HUES64 (cell line): ENCODE results near the gene SYNPO2L.
A peak's percentile ranks its signal among the peaks of the same experiment; 100 is the strongest.

ENCODE experiments used
- H3K27ac ChIP-seq: 2 replicates; pipeline ENCODE4 v1.7.0; 2013; ENCODE audit warnings: low read depth, low read length, inconsistent platforms
- H3K27me3 ChIP-seq: 2 replicates; pipeline ENCODE4 v1.6.1; 2013; ENCODE audit warnings: mild to moderate bottlenecking, low read length; ENCODE audit not compliant: insufficient read depth
- H3K36me3 ChIP-seq: 2 replicates; pipeline ENCODE4 v1.6.1; 2013; ENCODE audit warnings: mild to moderate bottlenecking, low read length; ENCODE audit not compliant: insufficient read depth
- H3K4me1 ChIP-seq: 2 replicates; pipeline ENCODE4 v1.6.1; 2013; ENCODE audit warnings: mild to moderate bottlenecking, low read length, moderate library complexity; ENCODE audit not compliant: insufficient read depth
- H3K4me3 ChIP-seq: 2 replicates; pipeline ENCODE4 v1.5.1; 2013; ENCODE audit warnings: mild to moderate bottlenecking, low read length, moderate library complexity
- H3K9ac ChIP-seq: 2 replicates; pipeline ENCODE4 v1.6.1; 2013; ENCODE audit warnings: mild to moderate bottlenecking, low read depth, low read length
- H3K9me3 ChIP-seq: 2 replicates; pipeline ENCODE4 v1.6.1; 2013; ENCODE audit warnings: low read depth, low read length; ENCODE audit not compliant: insufficient read depth
- WGBS: fragments of 150-250, 120-280 bp; methylation state at CpG from one replicate; pipeline ENCODE4 v1.1.7; 2013; ENCODE audit warnings: missing lambda C conversion rate; 5-methylcytosine and 5-hydroxymethylcytosine counted together

Gene SYNPO2L

DNA sequence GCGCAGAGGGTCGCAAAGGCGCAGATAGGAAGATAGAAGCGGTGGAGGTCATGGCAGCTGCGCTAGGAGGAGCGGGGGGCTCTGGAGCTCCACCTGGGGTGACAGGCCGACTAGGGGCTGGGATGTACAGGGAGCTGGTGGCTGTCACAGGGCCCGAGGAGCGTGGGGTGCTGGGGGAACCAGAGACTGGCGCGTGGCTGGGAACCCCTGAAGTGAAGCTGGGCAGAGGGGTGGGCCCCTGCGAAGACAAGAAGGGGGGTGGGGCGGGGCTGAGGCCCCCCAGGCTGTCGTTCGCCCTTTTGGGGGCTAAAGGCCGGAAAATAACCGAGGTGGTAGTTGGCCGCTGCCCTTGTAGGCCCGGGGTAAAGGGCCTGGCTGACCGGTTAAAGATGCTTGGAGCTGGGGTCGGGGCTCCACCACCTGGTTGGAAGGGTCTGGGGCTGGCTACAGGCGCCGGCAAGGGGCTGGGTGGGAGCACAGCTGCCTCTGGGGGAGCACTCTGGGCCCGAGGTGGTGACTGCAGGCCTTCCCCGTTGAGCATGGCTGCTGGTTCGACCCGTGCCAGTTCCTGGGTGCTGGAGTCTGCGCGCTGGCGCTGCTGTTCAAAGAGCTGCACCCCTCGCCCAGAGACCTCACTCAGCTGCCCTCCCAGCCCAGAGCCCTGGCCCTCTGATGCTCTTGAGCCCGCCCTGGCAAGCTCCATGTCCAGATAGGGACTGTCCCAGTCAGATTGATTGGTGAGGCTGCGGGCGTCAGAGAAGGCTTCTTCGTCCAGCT lies 7.8 kb downstream of the SYNPO2L start:
- Histone ChIP-seq H3K4me3 (peak overlapping the region; percentile 58), H3K27ac (no peak overlapping the region), H3K36me3 (no peaks in the 10 kb centered on the region), H3K4me1 (0 out of 2 replicates have a peak, but pooled peaks cover 4% of the 10 kb centered on the region), H3K9ac (no peak overlapping the region; the same call in 1 of the 2 replicates), H3K27me3 (no peaks in the 10 kb centered on the region), H3K9me3 (no peaks in the 10 kb centered on the region)
- 92% methylated on average over 35 of the region's 35 CpGs for WGBS

- peak overlapping the region; percentile 27; the same call in 1 of the 2 replicates for H3K9ac ChIP-seq
Observed at GRCh38 chr10:73647211-73647874, 8.5 kb downstream of the SYNPO2L start.

DNA sequence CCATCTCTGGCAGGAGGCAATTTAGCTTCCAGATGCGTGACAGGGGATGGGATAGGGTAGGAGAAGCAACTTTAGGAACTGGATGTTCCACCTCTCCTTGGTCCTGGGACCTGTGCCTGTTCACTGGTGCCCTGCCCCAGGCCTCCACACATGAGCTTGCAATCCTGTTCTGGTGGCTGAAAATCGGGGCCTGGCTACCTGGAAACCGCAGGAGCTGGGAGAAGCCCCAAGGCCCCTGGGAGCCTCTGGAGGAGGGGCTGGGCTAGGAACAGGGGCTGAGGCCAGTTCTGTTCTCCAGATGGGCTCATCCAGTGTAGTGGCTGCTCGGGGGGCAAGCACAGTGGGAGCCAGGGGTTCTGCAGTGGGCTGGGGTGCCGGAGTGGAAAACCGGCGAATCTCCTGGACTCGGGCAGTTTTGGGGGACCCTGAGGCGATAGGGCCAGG lies 9.2 kb downstream of the SYNPO2L start:
- H3K27me3 ChIP-seq: no peaks in the 10 kb centered on the region
- H3K4me3 ChIP-seq: peak overlapping the region; percentile 58
- no peaks in the 10 kb centered on the region for H3K36me3 ChIP-seq
- H3K9me3 ChIP-seq: no peaks in the 10 kb centered on the region
- no peak overlapping the region for H3K27ac ChIP-seq
- H3K4me1 ChIP-seq: 0 out of 2 replicates have a peak, but pooled peaks cover 4% of the 10 kb centered on the region
- H3K9ac ChIP-seq: no peak overlapping the region
- WGBS: 93% methylated on average over 9 of the region's 9 CpGs

More at GRCh38 chr10:73647211-73647874, 8.5 kb downstream of the SYNPO2L start:
- Histone ChIP-seq H3K36me3 (no peaks in the 10 kb centered on the region), H3K4me1 (0 out of 2 replicates have a peak, but pooled peaks cover 4% of the 10 kb centered on the region), H3K4me3 (peak overlapping the region; percentile 58), H3K9me3 (no peaks in the 10 kb centered on the region), H3K27me3 (no peaks in the 10 kb centered on the region), H3K27ac (no peak overlapping the region)
- WGBS: 85% methylated on average over 32 of the region's 32 CpGs

- Histone ChIP-seq H3K4me1 (0 out of 2 replicates have a peak, but pooled peaks cover 4% of the 10 kb centered on the region), H3K27ac (no peak overlapping the region)
- WGBS: 83% methylated on average over 3 of the region's 3 CpGs
Observed at GRCh38 chr10:73645251-73645650, 10.6 kb downstream of the SYNPO2L start.

GRCh38 chr10:73644767-73645166 lies 11.1 kb downstream of the SYNPO2L start:
- Histone ChIP-seq H3K27me3 (no peaks in the 10 kb centered on the region), H3K27ac (no peak overlapping the region), H3K4me3 (no peak overlapping the region), H3K4me1 (0 out of 2 replicates have a peak, but pooled peaks cover 4% of the 10 kb centered on the region), H3K36me3 (no peaks in the 10 kb centered on the region), H3K9ac (no peak overlapping the region), H3K9me3 (no peaks in the 10 kb centered on the region)
- WGBS: 100% methylated on average over 1 of the region's 1 CpG

More at GRCh38 chr10:73645251-73645650, 10.6 kb downstream of the SYNPO2L start:
- Histone ChIP-seq H3K9me3 (no peaks in the 10 kb centered on the region), H3K27me3 (no peaks in the 10 kb centered on the region), H3K36me3 (no peaks in the 10 kb centered on the region), H3K4me3 (no peak overlapping the region), H3K9ac (no peak overlapping the region)

GRCh38 chr10:73644015-73644743 lies 11.7 kb downstream of the SYNPO2L start:
- H3K36me3 ChIP-seq: no peaks in the 10 kb centered on the region
- no peaks in the 10 kb centered on the region for H3K9me3 ChIP-seq
- H3K27me3 ChIP-seq: no peaks in the 10 kb centered on the region
- 0 out of 2 replicates have a peak, but pooled peaks cover 4% of the 10 kb centered on the region for H3K4me1 ChIP-seq
- no peak overlapping the region for H3K27ac ChIP-seq
- H3K9ac ChIP-seq: no peak overlapping the region
- WGBS: 39% methylated on average over 5 of the region's 5 CpGs
- no peak overlapping the region for H3K4me3 ChIP-seq

GRCh38 chr10:73643362-73643761 lies 12.5 kb downstream of the SYNPO2L start:
- Histone ChIP-seq H3K9ac (no peak overlapping the region), H3K36me3 (no peaks in the 10 kb centered on the region), H3K27me3 (no peaks in the 10 kb centered on the region), H3K4me1 (no peaks in the 10 kb centered on the region), H3K27ac (no peak overlapping the region), H3K4me3 (no peak overlapping the region), H3K9me3 (no peaks in the 10 kb centered on the region)
- WGBS: 93% methylated on average over 2 of the region's 2 CpGs

DNA sequence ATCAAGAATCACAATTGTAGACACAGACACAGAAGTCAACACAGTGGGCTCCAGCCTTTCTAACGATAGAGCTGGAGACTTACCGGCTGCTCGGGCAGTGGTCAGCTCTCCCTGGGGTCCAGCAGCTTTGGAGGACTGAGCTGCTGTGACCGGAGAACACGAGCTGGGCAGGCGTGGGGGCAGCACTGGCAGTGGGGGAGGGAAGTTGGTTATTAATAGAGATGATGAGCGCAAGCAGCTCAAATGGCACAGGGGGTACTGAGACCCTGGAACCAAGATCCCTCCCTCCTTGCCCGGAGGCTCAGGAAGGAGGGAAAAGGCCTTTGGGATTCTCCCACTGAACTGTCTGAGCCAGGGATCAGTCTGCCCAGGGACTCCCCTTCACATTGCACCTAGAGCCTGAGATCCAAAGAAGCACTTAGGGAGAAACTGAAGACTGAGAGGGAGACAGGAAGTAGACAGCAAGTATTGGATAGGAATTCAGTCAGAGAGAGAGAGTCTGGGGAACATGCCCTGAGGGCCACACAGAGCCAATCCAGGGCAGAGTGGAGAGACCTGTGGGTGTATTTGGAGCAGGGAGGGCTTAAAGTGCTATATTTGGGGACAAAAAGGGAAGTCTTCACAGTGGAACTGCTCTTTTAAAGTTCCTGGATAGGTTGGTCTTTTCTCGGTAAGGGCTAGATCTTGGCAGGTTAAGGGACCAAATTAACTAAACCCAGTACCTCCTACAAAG lies 14.3 kb downstream of the SYNPO2L start, which contains the start of gene MYOZ1:
Gene MYOZ1, minus strand, starts transcription at position 147 of the 733 bp plus-strand sequence. CDS start 1,457 bp downstream, outside the sequence.
- no peaks in the 10 kb centered on the region for H3K9me3 ChIP-seq
- H3K9ac ChIP-seq: no peak within 1 kb of the TSS
- no peaks in the 10 kb centered on the region for H3K27me3 ChIP-seq
- H3K4me3 ChIP-seq: no peak within 1 kb of the TSS
- no peaks in the 10 kb centered on the region for H3K36me3 ChIP-seq
- H3K4me1 ChIP-seq: no peaks in the 10 kb centered on the region
- H3K27ac ChIP-seq: no peak within 1 kb of the TSS
- WGBS: 90% methylated on average over 9 of the region's 9 CpGs

DNA sequence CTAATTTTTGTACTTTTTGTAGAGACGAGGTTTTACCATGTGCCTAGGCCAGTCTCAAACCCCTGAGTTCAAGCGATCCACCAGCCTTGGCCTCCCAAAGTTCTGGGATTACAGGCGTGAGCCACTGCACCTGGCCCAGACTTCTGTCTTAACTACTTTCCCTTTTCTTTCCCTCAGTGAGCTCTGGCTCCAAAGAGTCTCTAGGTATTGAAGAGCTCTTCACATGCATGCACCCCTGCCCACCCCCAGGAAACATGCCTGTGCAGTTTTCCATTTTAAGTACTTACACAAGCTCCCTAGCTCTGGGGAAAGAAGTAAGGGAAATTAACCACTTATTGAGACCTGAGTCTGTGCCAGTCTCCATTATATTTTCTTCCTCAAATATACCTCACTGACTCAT lies 16.5 kb downstream of the SYNPO2L start:
- Histone ChIP-seq H3K36me3 (no peaks in the 10 kb centered on the region), H3K9me3 (no peaks in the 10 kb centered on the region), H3K4me3 (no peak overlapping the region), H3K27me3 (no peaks in the 10 kb centered on the region), H3K9ac (no peak overlapping the region), H3K27ac (no peak overlapping the region), H3K4me1 (no peaks in the 10 kb centered on the region)
- WGBS: 91% methylated on average over 3 of the region's 3 CpGs

DNA sequence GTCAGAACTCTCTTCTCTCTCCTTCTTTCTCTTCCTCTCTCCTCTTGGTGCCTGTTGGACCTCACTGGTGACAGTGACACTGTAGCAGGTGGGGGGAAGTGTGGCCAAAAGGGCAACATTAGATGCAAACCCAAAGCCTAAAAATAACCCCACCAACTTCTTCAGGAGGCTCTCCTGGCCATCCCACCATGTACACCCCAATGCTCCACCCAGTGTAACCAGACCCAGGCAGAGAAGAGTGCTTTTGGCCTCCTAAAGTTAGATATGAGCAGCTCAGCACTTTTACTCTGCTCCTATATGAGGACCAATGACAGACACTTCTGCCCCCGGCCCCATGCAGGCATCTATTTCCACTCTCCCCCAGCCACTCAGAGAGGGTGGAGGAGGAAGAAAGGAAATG lies 20.0 kb downstream of the SYNPO2L start:
- Histone ChIP-seq H3K9me3 (no peaks in the 10 kb centered on the region), H3K27ac (no peak overlapping the region), H3K4me3 (no peak overlapping the region), H3K4me1 (no peaks in the 10 kb centered on the region), H3K27me3 (no peaks in the 10 kb centered on the region), H3K36me3 (no peaks in the 10 kb centered on the region), H3K9ac (no peak overlapping the region)
- WGBS: no CpG with 5 or more reads among the region's 1 CpG
